Lung microvascular endothelial cell (primary cell): Measurements from ENCODE around the gene PEPD. TPM values are rescaled to one million over a fixed set of nuclear protein-coding genes. Genes with fewer than 3 reads are reported as not detected.
A peak's percentile ranks its signal among the peaks of the same experiment; 100 is the strongest.

Experiments
- DNase-seq, 2 donors: peaks; one replicate each; pipeline versions ENCODE4 v3.0.0 to v3.0.0-alpha.2; 2010; ENCODE audit warnings: low read depth in 2 of 2
- total RNA-seq: library from RNA; depleted of rRNA; stranded (reverse); fragments of >200 nt; gene quantifications from 2 replicates; pipeline ENCODE4 v1.2.1, GENCODE V29; 2014

Gene PEPD
- total RNA-seq, 1 donor from 2014 or later, result 89.3 TPM

- peak in 1 of 2 donors; percentile 19 for DNase-seq
Measured at GRCh38 chr19:33397536-33398360, 123.8 kb downstream of the PEPD start.

- DNase-seq, result peak in 1 of 2 donors; percentile 40
Measured at GRCh38 chr19:33396701-33397535, 124.7 kb downstream of the PEPD start.

- peak in 1 of 2 donors; percentile 28 for DNase-seq
Measured at GRCh38 chr19:33395561-33396550, 125.7 kb downstream of the PEPD start.

GRCh38 chr19:33394723-33395560 lies 126.6 kb downstream of the PEPD start:
- DNase-seq, result peak; percentile 23 to 31

- DNase-seq, result peak in 1 of 2 donors; percentile 30
Measured at GRCh38 chr19:33394006-33394722, 127.4 kb downstream of the PEPD start.

GRCh38 chr19:33393286-33394005 lies 128.1 kb downstream of the PEPD start:
- no peak for DNase-seq

- DNase-seq, result no peak
Measured at GRCh38 chr19:33392341-33393285, 129.0 kb downstream of the PEPD start.

- DNase-seq, result no peak
Measured at GRCh38 chr19:33391631-33392249, 129.9 kb downstream of the PEPD start.

GRCh38 chr19:33390908-33391630 lies 130.5 kb downstream of the PEPD start:
- DNase-seq, result no peak

- DNase-seq, result peak in 1 of 2 donors; percentile 82
Measured at GRCh38 chr19:33390101-33390907, 131.3 kb downstream of the PEPD start.

GRCh38 chr19:33389421-33390100 lies 132.0 kb downstream of the PEPD start:
- no peak for DNase-seq

- DNase-seq, result no peak
Measured at GRCh38 chr19:33388725-33389420, 132.7 kb downstream of the PEPD start.

- DNase-seq, result no peak
Measured at GRCh38 chr19:33388231-33388724, 133.3 kb downstream of the PEPD start.
